ENCODE results near the gene FKBP2. TPM values are rescaled to one million over a fixed set of nuclear protein-coding genes. Genes with fewer than 3 reads are reported as not detected.
"Not testable (repeated sequence)": the region's sequence is repeated elsewhere in the genome, so short reads cannot be mapped to it uniquely, and the experiment has no call there.

The FKBP2 gene
- total and polyA plus RNA-seq, 2 of the 13 experiments (the other 11 are each of a cell fraction or from before 2014, with no cell fraction given): 30.1 to 53.3 TPM

DNA sequence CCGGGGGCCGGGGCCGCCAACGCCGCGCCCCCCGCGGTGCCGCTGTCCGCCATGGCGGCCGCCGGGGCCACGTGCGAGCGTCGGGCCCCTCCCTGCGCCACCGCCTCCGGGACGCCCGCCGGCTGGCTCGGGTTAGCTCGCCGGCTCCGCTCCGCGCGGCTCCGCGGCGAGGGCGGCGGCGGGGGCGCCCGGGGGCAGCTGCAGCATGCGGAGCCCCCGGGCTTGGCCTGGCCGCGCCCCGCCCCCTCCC lies 5.7 kb downstream of the FKBP2 start:
- peak overlapping the region; percentile 76 to 95 (median 79); a peak in 4 of 6 replicates for H3K4me3 ChIP-seq (replicated peaks in 1 of 3; ENCODE audit: insufficient read depth in 1 of 3, low read depth in 2 of 3, low read length in 3 of 3)
- H4K20me1 ChIP-seq (ENCODE audit: insufficient read depth, low read length); DNase-seq (ENCODE audit: low spot score); H3K9me3 ChIP-seq (ENCODE audit: low read length); FAIRE-seq; BruUV-seq (replicated peaks); H2AFZ ChIP-seq (ENCODE audit: low read length); H3K4me2 ChIP-seq (ENCODE audit: low read depth, low read length); ATAC-seq; CTCF ChIA-PET (ENCODE audit: low intra/inter-chr PET ratio, low total read pairs); H3K27me3 ChIP-seq (ENCODE audit: control insufficient read depth in 1 of 2, insufficient read depth in 2 of 2, low read length in 2 of 2); in situ Hi-C loops (cut with HindIII; ENCODE audit: extremely low pct_ligation_motif_present, low pct_unique_long_range_greater_than_20kb): not testable (repeated sequence)
- peak overlapping the region; percentile 79 for H3K9ac ChIP-seq (ENCODE audit: insufficient read depth, low read depth, low read length)
- H3K36me3 ChIP-seq (replicated peaks in 1 of 2; ENCODE audit: control insufficient read depth in 1 of 2, insufficient read depth in 2 of 2, low read length in 2 of 2): peaks cover 0 to 11% of the 10 kb centered on the region in 2 experiments; a peak in 2 of 5 replicates
- 0% methylated on average over 6 of the region's 43 CpGs for WGBS (ENCODE audit: low lambda C conversion rate)
- peak overlapping the region; percentile 68 for H3K27ac ChIP-seq (ENCODE audit: extremely low read length, insufficient read depth, low read length)
- H3K4me1 ChIP-seq (ENCODE audit: insufficient read depth, low read length): peaks cover 66% of the 10 kb centered on the region
- intact Hi-C loops (cut with micrococcal nuclease; ENCODE audit: unreplicated experiment): loop anchor here (5.0 kb wide), 1 partner anchor 56 kb away; the partner anchor contains the start of gene CATSPERZ
- peak; percentile 14; the same call in 1 of the 2 replicates for TF ChIP-seq ZNF777 (CRISPR knock-in tag; IDR thresholded peaks at IDR 0.05)
- TF ChIP-seq YY1 (IDR thresholded peaks at IDR 0.05; ENCODE audit: insufficient read depth, insufficient replicate concordance, low read depth, low read length): peak; percentile 7
- TF ChIP-seq, protein P1, sequence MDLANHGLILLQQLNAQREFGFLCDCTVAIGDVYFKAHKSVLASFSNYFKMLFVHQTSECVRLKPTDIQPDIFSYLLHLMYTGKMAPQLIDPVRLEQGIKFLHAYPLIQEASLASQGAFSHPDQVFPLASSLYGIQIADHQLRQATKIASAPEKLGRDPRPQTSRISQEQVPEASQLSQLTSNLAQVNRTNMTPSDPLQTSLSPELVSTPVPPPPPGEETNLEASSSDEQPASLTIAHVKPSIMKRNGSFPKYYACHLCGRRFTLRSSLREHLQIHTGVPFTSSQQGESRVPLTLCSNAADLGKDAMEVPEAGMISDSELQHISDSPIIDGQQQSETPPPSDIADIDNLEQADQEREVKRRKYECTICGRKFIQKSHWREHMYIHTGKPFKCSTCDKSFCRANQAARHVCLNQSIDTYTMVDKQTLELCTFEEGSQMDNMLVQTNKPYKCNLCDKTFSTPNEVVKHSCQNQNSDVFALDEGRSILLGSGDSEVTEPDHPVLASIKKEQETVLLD (CRISPR knock-in tag; IDR thresholded peaks at IDR 0.05; ENCODE audit: low read depth): peak; percentile 66; the same call in 1 of the 2 replicates
- TF ChIP-seq, protein P2, sequence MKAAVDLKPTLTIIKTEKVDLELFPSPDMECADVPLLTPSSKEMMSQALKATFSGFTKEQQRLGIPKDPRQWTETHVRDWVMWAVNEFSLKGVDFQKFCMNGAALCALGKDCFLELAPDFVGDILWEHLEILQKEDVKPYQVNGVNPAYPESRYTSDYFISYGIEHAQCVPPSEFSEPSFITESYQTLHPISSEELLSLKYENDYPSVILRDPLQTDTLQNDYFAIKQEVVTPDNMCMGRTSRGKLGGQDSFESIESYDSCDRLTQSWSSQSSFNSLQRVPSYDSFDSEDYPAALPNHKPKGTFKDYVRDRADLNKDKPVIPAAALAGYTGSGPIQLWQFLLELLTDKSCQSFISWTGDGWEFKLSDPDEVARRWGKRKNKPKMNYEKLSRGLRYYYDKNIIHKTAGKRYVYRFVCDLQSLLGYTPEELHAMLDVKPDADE (CRISPR knock-in tag; IDR thresholded peaks at IDR 0.05): 0 out of 2 replicates have a peak, but pooled peaks have one; percentile 41
- TF ChIP-seq YEATS4 (CRISPR knock-in tag; IDR thresholded peaks at IDR 0.05; ENCODE audit: borderline replicate concordance): peak; percentile 10; the same call in 1 of the 2 replicates
- 0 out of 2 replicates have a peak, but pooled peaks have one; percentile 31 for TF ChIP-seq TMF1 (CRISPR knock-in tag; IDR thresholded peaks at IDR 0.05; ENCODE audit: low read depth)
- peak; percentile 63 for TF ChIP-seq ZFP36 (IDR thresholded peaks at IDR 0.05; ENCODE audit: borderline replicate concordance, low read depth, low read length, partially characterized antibody)
- POLR2A ChIA-PET: interaction anchor here (1.2 to 8.3 kb wide), 7 partner anchors 9 to 71 kb away, joined by 5 to 113 read pairs (median 7); partner anchors contain the start of genes NUDT22, PRDX5, STIP1 and TRMT112
- H3K79me2 ChIP-seq (ENCODE audit: insufficient read depth, low read length): peaks cover 26% of the 10 kb centered on the region

All from HepG2 (cell line).